T-helper 1 cell (primary cell): Measurements from ENCODE around the gene KLHL5.
A peak's percentile ranks its signal among the peaks of the same experiment; 100 is the strongest.
"Not testable (repeated sequence)": the region's sequence is repeated elsewhere in the genome, so short reads cannot be mapped to it uniquely, and the experiment has no call there.

ENCODE experiments used
- DNase-seq, 5 donors: peaks; one replicate each; pipeline ENCODE4 v3.0.0-alpha.2; 2012 to 2020

Gene KLHL5

GRCh38 chr4:39104255-39104654 is 42.2 kb downstream of the KLHL5 start:
- no peak for DNase-seq

GRCh38 chr4:39106011-39106410 is 44.0 kb downstream of the KLHL5 start:
- DNase-seq: no peak

- no peak for DNase-seq
Measured at GRCh38 chr4:39114436-39114835, 52.4 kb downstream of the KLHL5 start.

- DNase-seq: peak in 1 of 5 donors; percentile 64
Measured at GRCh38 chr4:39118034-39118658, 56.1 kb downstream of the KLHL5 start.

GRCh38 chr4:39120418-39120817 is 58.4 kb downstream of the KLHL5 start:
- DNase-seq: no peak

GRCh38 chr4:39124885-39125599 is 63.0 kb downstream of the KLHL5 start:
- no peak for DNase-seq

- no peak for DNase-seq
Measured at GRCh38 chr4:39125600-39125985, 63.6 kb downstream of the KLHL5 start.

GRCh38 chr4:39126256-39127095 is 64.4 kb downstream of the KLHL5 start:
- no peak for DNase-seq

- no peak for DNase-seq
Measured at GRCh38 chr4:39133623-39134022, 71.6 kb downstream of the KLHL5 start.

- DNase-seq: no peak
Measured at GRCh38 chr4:39134683-39135306, 72.8 kb downstream of the KLHL5 start.

- not testable (repeated sequence) for DNase-seq
Measured at GRCh38 chr4:39138227-39138626, 76.2 kb downstream of the KLHL5 start.

- DNase-seq: no peak
Measured at GRCh38 chr4:39146211-39146610, 84.2 kb downstream of the KLHL5 start.

- DNase-seq: no peak
Measured at GRCh38 chr4:39154009-39154408, 92.0 kb downstream of the KLHL5 start.

- no peak for DNase-seq
Measured at GRCh38 chr4:39157520-39157919, 95.5 kb downstream of the KLHL5 start.

GRCh38 chr4:39166177-39166576 is 104.1 kb downstream of the KLHL5 start:
- no peak for DNase-seq

- DNase-seq: no peak
Measured at GRCh38 chr4:39166669-39167068, 104.6 kb downstream of the KLHL5 start.

- no peak for DNase-seq
Measured at GRCh38 chr4:39169426-39169825, 107.4 kb downstream of the KLHL5 start.

GRCh38 chr4:39170301-39170700 is 108.3 kb downstream of the KLHL5 start:
- no peak for DNase-seq
